OCI-LY7 (cell line): ENCODE measurements around the gene MIX23.

Experiments
- CTCF ChIP-seq: fragments of 200-600 bp; sonication (generic); conservative IDR thresholded peaks from 2 replicates; pipeline ENCODE4 v1.5.1; 2014; ENCODE audit warnings: mild to moderate bottlenecking, antibody characterized with exemption, low read length, moderate library complexity, mixed read lengths
- EZH2phosphoT487 ChIP-seq: fragments of 200-600 bp; sonication (generic); IDR thresholded peaks from 2 replicates; pipeline ENCODE4 v1.6.1; 2018; ENCODE audit warnings: low read depth, borderline replicate concordance, mild to moderate bottlenecking, mixed run types, antibody characterized with exemption, low read length, moderate library complexity, mixed read lengths

DNA sequence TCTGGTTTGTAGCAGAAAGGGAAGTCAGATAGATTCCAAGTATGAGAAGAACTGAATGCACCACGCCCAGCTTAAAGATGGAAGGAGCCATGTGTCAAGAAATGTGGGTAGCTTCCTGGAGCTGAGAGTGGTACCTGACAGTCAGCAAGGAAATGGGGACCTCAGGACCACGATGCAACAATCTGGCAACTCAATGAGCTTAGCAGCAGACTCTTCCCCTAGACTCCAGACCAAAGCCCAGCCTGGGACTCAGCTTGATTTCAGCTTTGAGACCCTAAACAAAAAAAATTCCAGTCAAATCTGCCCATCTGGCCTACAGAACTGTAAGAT, 24.4 kb downstream of the MIX23 start:
- TF ChIP-seq CTCF, result no peak
- no peak for TF ChIP-seq EZH2phosphoT487
